Endothelial cell of umbilical vein (primary cell): ENCODE results near the gene YPEL5. TPM values are rescaled to one million over a fixed set of nuclear protein-coding genes. Genes with fewer than 3 reads are reported as not detected.

Source experiments
- BruUV-seq: library from RNA; stranded (reverse); fragments of 400-500 nt; replicated peaks from 2 replicates; lab custom pipeline; 2021; lab: Mats Ljungman, UMichigan
- CTCF ChIA-PET: fragments of 300-600, 350-600 bp; sonication (Branson Sonifier 250); formaldehyde crosslinking; loops from one replicate; lab custom pipeline; 2021; ENCODE audit warnings: antibody characterized with exemption, inconsistent platforms; lab: Charles Lee
- POLR2A ChIA-PET: fragments of 300-600, 350-600 bp; sonication (Branson Sonifier 250); formaldehyde crosslinking; loops from one replicate; lab custom pipeline; 2021; ENCODE audit warnings: antibody characterized with exemption, inconsistent platforms; lab: Charles Lee
- DNase-seq: peaks from one replicate; pipeline ENCODE4 v3.0.0-alpha.2; 2011; ENCODE audit warnings: low read depth, low spot score
- FAIRE-seq: peaks from 2 replicates; lab custom pipeline; 2011; peaks lifted over from hg19 to GRCh38; lab: Jason Lieb, UNC
- H2AFZ ChIP-seq: 2 replicates; pipeline ENCODE4 v1.6.0; 2012; ENCODE audit warnings: low read depth, low read length, control low read depth, inconsistent platforms
- H3K27ac ChIP-seq: 2 replicates; pipeline ENCODE4 v1.5.1; 2011; ENCODE audit warnings: low read depth, mild to moderate bottlenecking, control low read depth, low read length, moderate library complexity; ENCODE audit not compliant: insufficient read depth
- H3K27me3 ChIP-seq, 2 experiments: 2 replicates each; pipeline versions ENCODE4 v1.6.0 to v1.6.1; 2011; ENCODE audit warnings: low read length in 2 of 2, mixed read lengths in 1 of 2; ENCODE audit not compliant: control insufficient read depth in 2 of 2, insufficient read depth in 2 of 2
- H3K36me3 ChIP-seq, 2 experiments: 2 replicates in 1 of 2; 3 replicates in 1 of 2; pipeline ENCODE4 v1.5.1; 2011; ENCODE audit warnings: low read length in 2 of 2, mild to moderate bottlenecking in 1 of 2, moderate library complexity in 1 of 2; ENCODE audit not compliant: control insufficient read depth in 2 of 2, insufficient read depth in 2 of 2; ENCODE audit errors: extremely low read depth in 1 of 2
- H3K4me1 ChIP-seq: 3 replicates; pipeline ENCODE4 v1.5.1; 2011; ENCODE audit warnings: mild to moderate bottlenecking, low read length; ENCODE audit not compliant: control insufficient read depth, insufficient read depth; ENCODE audit errors: extremely low read depth
- H3K4me2 ChIP-seq: 2 replicates; pipeline ENCODE4 v1.6.1; 2011; ENCODE audit warnings: low read length, control low read depth, mixed read lengths; ENCODE audit not compliant: insufficient read depth
- H3K4me3 ChIP-seq, 3 experiments: fragments of 200-600 bp in 1 of 3; sonication (generic), shearing (Covaris generic) in 1 of 3; replicated peaks in 1 of 3; 2 replicates each; pipeline ENCODE4 v1.5.1; 2011 to 2016; ENCODE audit warnings: control low read depth in 3 of 3, low read length in 3 of 3, mild to moderate bottlenecking in 2 of 3, inconsistent platforms in 1 of 3, low read depth in 1 of 3, moderate library complexity in 1 of 3; ENCODE audit not compliant: insufficient read depth in 1 of 3
- H3K79me2 ChIP-seq: 2 replicates; pipeline ENCODE4 v1.6.0; 2012; ENCODE audit warnings: low read length, inconsistent platforms; ENCODE audit not compliant: control insufficient read depth, insufficient read depth
- H3K9ac ChIP-seq: replicated peaks from 2 replicates; pipeline ENCODE3; 2011; ENCODE audit warnings: low read length, control low read depth; ENCODE audit not compliant: insufficient read depth; ENCODE audit errors: extremely low read depth
- H3K9me1 ChIP-seq: replicated peaks from 3 replicates; pipeline ENCODE4 v1.6.0; 2011; ENCODE audit warnings: mild to moderate bottlenecking, low read length; ENCODE audit not compliant: control insufficient read depth, insufficient read depth; ENCODE audit errors: extremely low read depth
- H3K9me3 ChIP-seq: replicated peaks from 2 replicates; pipeline ENCODE4 v1.5.1; 2012; ENCODE audit warnings: low read length, inconsistent platforms; ENCODE audit not compliant: control insufficient read depth, insufficient read depth
- H4K20me1 ChIP-seq: replicated peaks from 2 replicates; pipeline ENCODE3; 2011; ENCODE audit warnings: mild to moderate bottlenecking, low read length; ENCODE audit not compliant: control insufficient read depth, insufficient read depth; ENCODE audit errors: extremely low read depth
- EZH2 ChIP-seq: IDR thresholded peaks from 2 replicates; pipeline ENCODE4 v1.6.1; 2012; ENCODE audit warnings: borderline replicate concordance, low read depth, mild to moderate bottlenecking, moderate library complexity, low read length, inconsistent platforms; ENCODE audit not compliant: severe bottlenecking
- FOS ChIP-seq: IDR thresholded peaks from 2 replicates; pipeline ENCODE4 v1.6.1; 2011; ENCODE audit warnings: mild to moderate bottlenecking, low read length, moderate library complexity, borderline replicate concordance; ENCODE audit not compliant: insufficient read depth
- GATA2 ChIP-seq: IDR thresholded peaks from 2 replicates; pipeline ENCODE4 v1.7.0; 2011; ENCODE audit warnings: low read depth, mild to moderate bottlenecking, moderate library complexity, mixed read lengths, low read length; ENCODE audit not compliant: insufficient read length, insufficient read depth
- JUN ChIP-seq: IDR thresholded peaks from 2 replicates; pipeline ENCODE4 v1.6.1; 2011; ENCODE audit warnings: borderline replicate concordance, low read depth; ENCODE audit not compliant: insufficient read length, insufficient read depth
- MYC ChIP-seq: IDR thresholded peaks from one replicate; pipeline ENCODE4 v1.6.1; 2011; ENCODE audit warnings: mild to moderate bottlenecking, low read depth, low read length
- POLR2A ChIP-seq: IDR thresholded peaks from 2 replicates; pipeline ENCODE4 v1.6.1; 2012; ENCODE audit warnings: low read depth, mild to moderate bottlenecking, control low read depth, low read length
- POLR2AphosphoS5 ChIP-seq: IDR thresholded peaks from 2 replicates; pipeline ENCODE4 v1.6.1; 2012; ENCODE audit warnings: low read depth, mild to moderate bottlenecking, control low read depth, low read length, moderate library complexity; ENCODE audit not compliant: insufficient read depth
- dilution Hi-C: fragments of 300-500 bp; cut with MboI; formaldehyde crosslinking; loops from one replicate; pipeline ENCODE4 v1.15.0; 2019; ENCODE audit warnings: low sequenced_read_pairs; ENCODE audit not compliant: extremely low pct_ligation_motif_present
- intact Hi-C: fragments of 100-400 bp; cut with micrococcal nuclease; formaldehyde crosslinking; loops from one replicate; pipeline ENCODE4 v1.10.0; 2022
- polyA plus RNA-seq, 4 experiments: library from polyadenylated mRNA; depleted of rRNA in 3 of 4; stranded (reverse) in 3 of 4; unstranded in 1 of 4; fragments of >200 nt; gene quantifications; 2 replicates each; pipeline versions ENCODE4 v1.2.1 to v1.2.3, GENCODE V29; 2011 to 2012; ENCODE audit warnings: missing spikeins in 1 of 4
- total RNA-seq: library from RNA; stranded (reverse); gene quantifications from 2 replicates; pipeline ENCODE4 v1.2.3, GENCODE V29; 2021
- TF ChIP-seq, protein P1 (sequence below): IDR thresholded peaks from 2 replicates; pipeline ENCODE4 v1.6.1; 2011; ENCODE audit not compliant: insufficient read depth, insufficient read length
- TF ChIP-seq, protein P2 (sequence below), 2 donors: IDR thresholded peaks; 1 replicate in 1 of 2; 2 replicates in 1 of 2; pipeline ENCODE4 v1.5.1; 2011; ENCODE audit warnings: low read length in 2 of 2, mild to moderate bottlenecking in 2 of 2, moderate library complexity in 2 of 2, control low read depth in 1 of 2, inconsistent platforms in 1 of 2, low read depth in 1 of 2; ENCODE audit not compliant: insufficient read depth in 1 of 2; ENCODE audit errors: extremely low read depth in 1 of 2

The YPEL5 gene
- total and polyA plus RNA-seq, 2 donors (not counting 3 experiments of a cell fraction or from before 2014, with no cell fraction given) = 49.5 to 62.0 TPM

DNA sequence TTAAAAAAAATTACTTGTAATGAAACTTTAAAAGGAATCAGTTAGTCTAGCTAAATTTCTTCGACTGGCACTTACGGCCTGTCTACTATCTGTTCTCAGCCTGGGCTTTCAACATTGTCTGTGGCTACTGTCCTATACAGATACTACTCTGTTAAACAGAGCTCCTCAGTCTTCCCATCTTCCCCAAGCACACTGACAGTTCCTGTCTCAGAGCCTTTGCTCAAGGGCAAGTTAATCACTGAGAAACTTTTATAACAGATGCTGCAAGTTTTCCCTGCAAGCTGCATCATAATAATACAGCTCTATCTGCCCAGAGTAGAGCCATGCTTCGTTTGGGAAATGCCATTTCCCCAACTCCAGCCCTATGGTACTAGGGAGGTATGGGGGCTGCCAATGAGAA is 11.3 kb upstream of the YPEL5 start:
- Histone ChIP-seq H3K4me1 (peaks cover 4% of the 10 kb centered on the region), H3K36me3 (no peaks in the 10 kb centered on the region), H3K9ac (no peak overlapping the region), H2AFZ (no peak overlapping the region), H3K4me3 (no peak overlapping the region), H4K20me1 (no peaks in the 10 kb centered on the region), H3K9me3 (no peaks in the 10 kb centered on the region), H3K9me1 (no peaks in the 10 kb centered on the region), H3K27me3 (peaks cover 0 to 11% of the 10 kb centered on the region in 2 experiments), H3K27ac (no peak overlapping the region), H3K79me2 (no peaks in the 10 kb centered on the region), H3K4me2 (no peak overlapping the region)
- intact Hi-C loops = no loop called here
- TF ChIP-seq, protein P1, sequence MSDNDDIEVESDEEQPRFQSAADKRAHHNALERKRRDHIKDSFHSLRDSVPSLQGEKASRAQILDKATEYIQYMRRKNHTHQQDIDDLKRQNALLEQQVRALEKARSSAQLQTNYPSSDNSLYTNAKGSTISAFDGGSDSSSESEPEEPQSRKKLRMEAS = no peak
- TF ChIP-seq POLR2AphosphoS5 (no peak), MYC (no peak), JUN (no peak), GATA2 (no peak), EZH2 (no peak), POLR2A (no peak), FOS (no peak)
- TF ChIP-seq, protein P2, sequence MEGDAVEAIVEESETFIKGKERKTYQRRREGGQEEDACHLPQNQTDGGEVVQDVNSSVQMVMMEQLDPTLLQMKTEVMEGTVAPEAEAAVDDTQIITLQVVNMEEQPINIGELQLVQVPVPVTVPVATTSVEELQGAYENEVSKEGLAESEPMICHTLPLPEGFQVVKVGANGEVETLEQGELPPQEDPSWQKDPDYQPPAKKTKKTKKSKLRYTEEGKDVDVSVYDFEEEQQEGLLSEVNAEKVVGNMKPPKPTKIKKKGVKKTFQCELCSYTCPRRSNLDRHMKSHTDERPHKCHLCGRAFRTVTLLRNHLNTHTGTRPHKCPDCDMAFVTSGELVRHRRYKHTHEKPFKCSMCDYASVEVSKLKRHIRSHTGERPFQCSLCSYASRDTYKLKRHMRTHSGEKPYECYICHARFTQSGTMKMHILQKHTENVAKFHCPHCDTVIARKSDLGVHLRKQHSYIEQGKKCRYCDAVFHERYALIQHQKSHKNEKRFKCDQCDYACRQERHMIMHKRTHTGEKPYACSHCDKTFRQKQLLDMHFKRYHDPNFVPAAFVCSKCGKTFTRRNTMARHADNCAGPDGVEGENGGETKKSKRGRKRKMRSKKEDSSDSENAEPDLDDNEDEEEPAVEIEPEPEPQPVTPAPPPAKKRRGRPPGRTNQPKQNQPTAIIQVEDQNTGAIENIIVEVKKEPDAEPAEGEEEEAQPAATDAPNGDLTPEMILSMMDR (IDR thresholded peaks at IDR 0.05; ENCODE audit: extremely low read depth in 1 of 2, insufficient read depth in 1 of 2, low read depth in 1 of 2, low read length in 2 of 2) = no peak
- BruUV-seq = no TSS peak
- dilution Hi-C loops = no loop called here
- FAIRE-seq = no peak
- DNase-seq = no peak
- POLR2A ChIA-PET = interaction anchor here (0.6 to 1.4 kb wide), 2 partner anchors 11 to 12 kb away, joined by 3 read pairs; partner anchors contain the start of gene YPEL5
- CTCF ChIA-PET = interaction anchor here (0.8 to 3.3 kb wide), 4 partner anchors 11 to 576 kb away, joined by 3 to 11 read pairs (median 4); partner anchors contain the start of gene YPEL5
